ENCODE results near the gene TMEM52. TPM values are rescaled to one million over a fixed set of nuclear protein-coding genes. Genes with fewer than 3 reads are reported as not detected.

TMEM52 gene
- under 1 TPM in 1 of 2 experiments, not detected in 1; 0.99 TPM for total RNA-seq

- CTCF ChIA-PET, result no interaction called here
- H3K9me3 Mint-ChIP-seq, result no peaks in the 10 kb centered on the region
Observed at GRCh38 chr1:1918901-1919303, at the start of gene TMEM52. TMEM52 (minus strand) TSS chr1:1919279; CDS start chr1:1919265, 14 bp downstream.

GRCh38 chr1:1967879-1968278, 48.8 kb upstream of the TMEM52 start:
- H3K36me3 Mint-ChIP-seq (ENCODE audit: low read depth), result no peaks in the 10 kb centered on the region
- intact Hi-C loops (cut with micrococcal nuclease), result no loop called here
- no peaks in the 10 kb centered on the region for H3K4me1 Mint-ChIP-seq (ENCODE audit: low read depth)
- CTCF ChIA-PET, result no interaction called here
- H3K27me3 Mint-ChIP-seq (ENCODE audit: low read depth), result no peaks in the 10 kb centered on the region
- no peak overlapping the region for H3K4me3 Mint-ChIP-seq
- peaks cover 4% of the 10 kb centered on the region for H3K9me3 Mint-ChIP-seq
- H3K27ac Mint-ChIP-seq, result no peak overlapping the region
- DNase-seq, result no peak

More at GRCh38 chr1:1918901-1919303, at the start of gene TMEM52:
- no peaks in the 10 kb centered on the region for H3K36me3 Mint-ChIP-seq (ENCODE audit: low read depth)
- no peak within 1 kb of the TSS for H3K27ac Mint-ChIP-seq
- peak within 1 kb of the TSS; percentile 67 for H3K4me3 Mint-ChIP-seq
- intact Hi-C loops (cut with micrococcal nuclease), result loop anchor here (1.0 kb wide), 4 partner anchors 10 to 472 kb away; partner anchors contain the start of genes MORN1 and RER1
- H3K4me1 Mint-ChIP-seq (ENCODE audit: low read depth), result peaks cover 4% of the 10 kb centered on the region
- H3K27me3 Mint-ChIP-seq (ENCODE audit: low read depth), result no peaks in the 10 kb centered on the region
- DNase-seq, result peak; percentile 36

GRCh38 chr1:1967151-1967550, 48.1 kb upstream of the TMEM52 start:
- CTCF ChIA-PET, result no interaction called here
- no peaks in the 10 kb centered on the region for H3K4me1 Mint-ChIP-seq (ENCODE audit: low read depth)
- H3K4me3 Mint-ChIP-seq, result no peak overlapping the region
- H3K9me3 Mint-ChIP-seq, result peaks cover 4% of the 10 kb centered on the region
- no peak overlapping the region for H3K27ac Mint-ChIP-seq
- no peak for DNase-seq
- H3K27me3 Mint-ChIP-seq (ENCODE audit: low read depth), result no peaks in the 10 kb centered on the region
- intact Hi-C loops (cut with micrococcal nuclease), result no loop called here
- H3K36me3 Mint-ChIP-seq (ENCODE audit: low read depth), result no peaks in the 10 kb centered on the region

- Mint-ChIP-seq H3K36me3 (ENCODE audit: low read depth) (no peaks in the 10 kb centered on the region), H3K4me1 (ENCODE audit: low read depth) (no peaks in the 10 kb centered on the region), H3K9me3 (peaks cover 4% of the 10 kb centered on the region), H3K27ac (no peak overlapping the region), H3K4me3 (no peak overlapping the region), H3K27me3 (ENCODE audit: low read depth) (peaks cover 6% of the 10 kb centered on the region)
- no peak for DNase-seq
- intact Hi-C loops (cut with micrococcal nuclease), result no loop called here
- CTCF ChIA-PET, result no interaction called here
Observed at GRCh38 chr1:1966071-1966740, 47.1 kb upstream of the TMEM52 start.

GRCh38 chr1:1965546-1965945, 46.5 kb upstream of the TMEM52 start:
- intact Hi-C loops (cut with micrococcal nuclease), result no loop called here
- Mint-ChIP-seq H3K27ac (no peak overlapping the region), H3K4me3 (no peak overlapping the region), H3K36me3 (ENCODE audit: low read depth) (no peaks in the 10 kb centered on the region), H3K9me3 (no peaks in the 10 kb centered on the region), H3K4me1 (ENCODE audit: low read depth) (no peaks in the 10 kb centered on the region), H3K27me3 (ENCODE audit: low read depth) (peaks cover 12% of the 10 kb centered on the region)
- no peak for DNase-seq
- CTCF ChIA-PET, result no interaction called here

- Mint-ChIP-seq H3K27ac (no peak overlapping the region), H3K4me3 (no peak overlapping the region), H3K4me1 (ENCODE audit: low read depth) (peaks cover 4% of the 10 kb centered on the region), H3K36me3 (ENCODE audit: low read depth) (no peaks in the 10 kb centered on the region), H3K9me3 (no peaks in the 10 kb centered on the region), H3K27me3 (ENCODE audit: low read depth) (peaks cover 14% of the 10 kb centered on the region)
- DNase-seq, result no peak
- intact Hi-C loops (cut with micrococcal nuclease), result no loop called here
- CTCF ChIA-PET, result no interaction called here
Observed at GRCh38 chr1:1964811-1965210, 45.7 kb upstream of the TMEM52 start.

GRCh38 chr1:1963570-1963969, 44.5 kb upstream of the TMEM52 start:
- no peaks in the 10 kb centered on the region for H3K9me3 Mint-ChIP-seq

GRCh38 chr1:1962752-1963151, 43.7 kb upstream of the TMEM52 start:
- H3K4me3 Mint-ChIP-seq, result no peak overlapping the region
- H3K9me3 Mint-ChIP-seq, result no peaks in the 10 kb centered on the region
- peaks cover 20% of the 10 kb centered on the region for H3K27me3 Mint-ChIP-seq (ENCODE audit: low read depth)
- CTCF ChIA-PET, result interaction anchor here (1.1 kb wide), 1 partner anchor 18 kb away, joined by 3 read pairs; no protein-coding TSS in a partner anchor
- H3K4me1 Mint-ChIP-seq (ENCODE audit: low read depth), result peaks cover 8% of the 10 kb centered on the region
- intact Hi-C loops (cut with micrococcal nuclease), result no loop called here
- H3K36me3 Mint-ChIP-seq (ENCODE audit: low read depth), result no peaks in the 10 kb centered on the region
- DNase-seq, result no peak
- no peak overlapping the region for H3K27ac Mint-ChIP-seq

More at GRCh38 chr1:1963570-1963969, 44.5 kb upstream of the TMEM52 start:
- intact Hi-C loops (cut with micrococcal nuclease), result no loop called here
- H3K27me3 Mint-ChIP-seq (ENCODE audit: low read depth), result peaks cover 20% of the 10 kb centered on the region
- H3K4me1 Mint-ChIP-seq (ENCODE audit: low read depth), result peaks cover 8% of the 10 kb centered on the region
- no peak overlapping the region for H3K27ac Mint-ChIP-seq
- H3K36me3 Mint-ChIP-seq (ENCODE audit: low read depth), result no peaks in the 10 kb centered on the region
- H3K4me3 Mint-ChIP-seq, result no peak overlapping the region
- DNase-seq, result no peak
- CTCF ChIA-PET, result interaction anchor here (1.1 kb wide), 1 partner anchor 19 kb away, joined by 3 read pairs; no protein-coding TSS in a partner anchor

- intact Hi-C loops (cut with micrococcal nuclease), result loop anchor here (1.0 kb wide), 2 partner anchors 85 to 180 kb away; no protein-coding TSS in a partner anchor
- Mint-ChIP-seq H3K36me3 (ENCODE audit: low read depth) (no peaks in the 10 kb centered on the region), H3K4me1 (ENCODE audit: low read depth) (peaks cover 8% of the 10 kb centered on the region), H3K4me3 (no peak overlapping the region), H3K9me3 (no peaks in the 10 kb centered on the region), H3K27ac (no peak overlapping the region), H3K27me3 (ENCODE audit: low read depth) (peaks cover 20% of the 10 kb centered on the region)
- DNase-seq, result no peak
- CTCF ChIA-PET, result interaction anchor here (0.7 to 3.8 kb wide), 12 partner anchors 11 to 215 kb away, joined by 3 to 52 read pairs (median 3); no protein-coding TSS in a partner anchor
Observed at GRCh38 chr1:1960480-1961196, 41.6 kb upstream of the TMEM52 start.

- intact Hi-C loops (cut with micrococcal nuclease), result loop anchor here (1.0 to 10.0 kb wide), 3 partner anchors 85 to 205 kb away; no protein-coding TSS in a partner anchor
- peaks cover 20% of the 10 kb centered on the region for H3K27me3 Mint-ChIP-seq (ENCODE audit: low read depth)
- peak; percentile 88 for DNase-seq
- peaks cover under 1% of the 10 kb centered on the region for H3K9me3 Mint-ChIP-seq
- H3K27ac Mint-ChIP-seq, result no peak overlapping the region
- H3K4me1 Mint-ChIP-seq (ENCODE audit: low read depth), result peaks cover 8% of the 10 kb centered on the region
- H3K4me3 Mint-ChIP-seq, result no peak overlapping the region
- CTCF ChIA-PET, result interaction anchor here (0.5 to 3.8 kb wide), 16 partner anchors 10 to 316 kb away, joined by 3 to 52 read pairs (median 3); no protein-coding TSS in a partner anchor
- H3K36me3 Mint-ChIP-seq (ENCODE audit: low read depth), result no peaks in the 10 kb centered on the region
Observed at GRCh38 chr1:1959840-1960479, 40.9 kb upstream of the TMEM52 start.

- no peak for DNase-seq
- Mint-ChIP-seq H3K36me3 (ENCODE audit: low read depth) (no peaks in the 10 kb centered on the region), H3K27ac (no peak overlapping the region), H3K9me3 (peaks cover 3% of the 10 kb centered on the region), H3K4me1 (ENCODE audit: low read depth) (peaks cover 11% of the 10 kb centered on the region), H3K27me3 (ENCODE audit: low read depth) (peaks cover 20% of the 10 kb centered on the region), H3K4me3 (no peak overlapping the region)
- CTCF ChIA-PET, result interaction anchor here (0.5 to 3.8 kb wide), 6 partner anchors 10 to 316 kb away, joined by 3 to 52 read pairs (median 4); no protein-coding TSS in a partner anchor
- intact Hi-C loops (cut with micrococcal nuclease), result loop anchor here (10.0 kb wide), 1 partner anchor 205 kb away; no protein-coding TSS in a partner anchor
Observed at GRCh38 chr1:1959459-1959839, 40.4 kb upstream of the TMEM52 start.

- no peak for DNase-seq
- peaks cover 3% of the 10 kb centered on the region for H3K9me3 Mint-ChIP-seq
- peaks cover 20% of the 10 kb centered on the region for H3K27me3 Mint-ChIP-seq (ENCODE audit: low read depth)
- H3K4me1 Mint-ChIP-seq (ENCODE audit: low read depth), result peaks cover 11% of the 10 kb centered on the region
- CTCF ChIA-PET, result no interaction called here
- H3K27ac Mint-ChIP-seq, result no peak overlapping the region
- no peaks in the 10 kb centered on the region for H3K36me3 Mint-ChIP-seq (ENCODE audit: low read depth)
- intact Hi-C loops (cut with micrococcal nuclease), result loop anchor here (10.0 kb wide), 1 partner anchor 207 kb away; no protein-coding TSS in a partner anchor
- no peak overlapping the region for H3K4me3 Mint-ChIP-seq
Observed at GRCh38 chr1:1958071-1958541, 39.0 kb upstream of the TMEM52 start.
